Prostate gland (tissue), 2 donors: ENCODE data around the gene TAPT1. TPM values are rescaled to one million over a fixed set of nuclear protein-coding genes. Genes with fewer than 3 reads are reported as not detected.

ENCODE experiments used
- DNase-seq: peaks from one replicate; pipeline ENCODE4 v3.0.0-alpha.2; 2019; ENCODE audit warnings: low spot score
- H3K27ac ChIP-seq, 2 donors: fragments of 200-600 bp; sonication (generic); 2 replicates each; pipeline ENCODE4 v1.5.1; 2017 to 2019
- H3K27me3 ChIP-seq: fragments of 200-600 bp; sonication (generic); replicated peaks from 2 replicates; pipeline ENCODE4 v1.5.1; 2019; ENCODE audit not compliant: insufficient read depth
- H3K36me3 ChIP-seq, 2 donors: fragments of 200-600 bp; sonication (generic); 1 replicate in 1 of 2; 2 replicates in 1 of 2; pipeline versions ENCODE4 v1.5.1 to v1.8.1; 2017 to 2019
- H3K4me1 ChIP-seq: fragments of 200-600 bp; sonication (generic); replicated peaks from 2 replicates; pipeline ENCODE4 v1.5.1; 2019
- H3K4me3 ChIP-seq, 2 donors: fragments of 200-600 bp; sonication (generic); 2 replicates each; pipeline ENCODE4 v1.5.1; 2017 to 2019
- H3K9me3 ChIP-seq: fragments of 200-600 bp; sonication (generic); 2 replicates; pipeline ENCODE4 v1.5.1; 2017
- CTCF ChIP-seq, 4 experiments: fragments of 200-600 bp in 2 of 4; fragments of 450-650 bp in 2 of 4; sonication (generic) in 2 of 4; IDR thresholded peaks; 1 replicate in 3 of 4; 2 replicates in 1 of 4; pipeline ENCODE4 v1.5.1; 2016 to 2019; ENCODE audit warnings: antibody characterized with exemption in 4 of 4, mild to moderate bottlenecking in 2 of 4, moderate library complexity in 2 of 4
- POLR2A ChIP-seq: fragments of 450-650 bp; IDR thresholded peaks from one replicate; pipeline ENCODE4 v1.6.1; 2016; ENCODE audit warnings: antibody characterized with exemption, mild to moderate bottlenecking
- POLR2AphosphoS5 ChIP-seq: sonication (generic); formaldehyde crosslinking; IDR thresholded peaks from one replicate; pipeline ENCODE4 v1.6.1; 2017; ENCODE audit warnings: antibody characterized with exemption
- WGBS: methylation state at CpG from one replicate; pipeline ENCODE4 v1.1.5; 2018; 5-methylcytosine and 5-hydroxymethylcytosine counted together
- intact Hi-C: fragments of 100-400 bp; cut with DNase I; formaldehyde crosslinking; loops from one replicate; pipeline ENCODE4 v1.14.2; 2022
- small RNA-seq, 2 donors: library from RNA; depleted of rRNA; stranded (forward); fragments of <200 nt; gene quantifications; one replicate each; pipeline ENCODE3, GENCODE V24; 2016
- total RNA-seq, 2 donors: library from RNA; depleted of rRNA; stranded (reverse); fragments of >200 nt; gene quantifications; one replicate each; pipeline ENCODE4 v1.1.0, GENCODE V29; 2016

Gene TAPT1
- total RNA-seq, 2 donors from 2014 or later = 16.2 to 48.6 TPM

- Histone ChIP-seq H3K27ac (no peak overlapping the region), H3K9me3 (no peaks in the 10 kb centered on the region), H3K4me1 (no peaks in the 10 kb centered on the region), H3K4me3 (no peak overlapping the region), H3K27me3 (no peaks in the 10 kb centered on the region), H3K36me3 (no peaks in the 10 kb centered on the region)
- 89% methylated on average over 3 of the region's 3 CpGs for WGBS
- DNase-seq = no peak
- intact Hi-C loops = no loop called here
- TF ChIP-seq POLR2A (no peak), CTCF (IDR thresholded peaks at IDR 0.05) (no peak), POLR2AphosphoS5 (no peak)
Observed at GRCh38 chr4:16113741-16114140, 112.5 kb downstream of the TAPT1 start.

- TF ChIP-seq POLR2AphosphoS5 = no peak
- TF ChIP-seq POLR2A = no peak
- no peak for TF ChIP-seq CTCF (IDR thresholded peaks at IDR 0.05)
- 86% methylated on average over 5 of the region's 5 CpGs for WGBS
- H3K4me3 ChIP-seq = no peak overlapping the region
- no peaks in the 10 kb centered on the region for H3K36me3 ChIP-seq
- H3K9me3 ChIP-seq = no peaks in the 10 kb centered on the region
- no peak overlapping the region for H3K27ac ChIP-seq
- no peak for DNase-seq
- H3K27me3 ChIP-seq = no peaks in the 10 kb centered on the region
- H3K4me1 ChIP-seq = no peaks in the 10 kb centered on the region
- intact Hi-C loops = no loop called here
Observed at GRCh38 chr4:16111533-16111932, 114.7 kb downstream of the TAPT1 start.

- Histone ChIP-seq H3K4me3 (no peak overlapping the region), H3K36me3 (no peaks in the 10 kb centered on the region), H3K9me3 (no peaks in the 10 kb centered on the region), H3K27me3 (no peaks in the 10 kb centered on the region), H3K27ac (no peak overlapping the region), H3K4me1 (no peaks in the 10 kb centered on the region)
- TF ChIP-seq CTCF (IDR thresholded peaks at IDR 0.05) (no peak), POLR2A (no peak), POLR2AphosphoS5 (no peak)
- no peak for DNase-seq
- 81% methylated on average over 3 of the region's 3 CpGs for WGBS
- intact Hi-C loops = no loop called here
Observed at GRCh38 chr4:16110661-16111290, 115.5 kb downstream of the TAPT1 start.

Small RNAs within 50 kb of the gene (small RNA-seq; reads per million reads assigned to genes)
- gene RPS21P4 = 0 reads per million in 2 donors

Other genes starting within 250 kb of the TAPT1 start
- 1 to 10 TPM; 5.7 to 9.7 TPM for gene PROM1, start 142.4 kb downstream of the TAPT1 start, total RNA-seq